ENCODE measurements around the gene SART3.

DNA sequence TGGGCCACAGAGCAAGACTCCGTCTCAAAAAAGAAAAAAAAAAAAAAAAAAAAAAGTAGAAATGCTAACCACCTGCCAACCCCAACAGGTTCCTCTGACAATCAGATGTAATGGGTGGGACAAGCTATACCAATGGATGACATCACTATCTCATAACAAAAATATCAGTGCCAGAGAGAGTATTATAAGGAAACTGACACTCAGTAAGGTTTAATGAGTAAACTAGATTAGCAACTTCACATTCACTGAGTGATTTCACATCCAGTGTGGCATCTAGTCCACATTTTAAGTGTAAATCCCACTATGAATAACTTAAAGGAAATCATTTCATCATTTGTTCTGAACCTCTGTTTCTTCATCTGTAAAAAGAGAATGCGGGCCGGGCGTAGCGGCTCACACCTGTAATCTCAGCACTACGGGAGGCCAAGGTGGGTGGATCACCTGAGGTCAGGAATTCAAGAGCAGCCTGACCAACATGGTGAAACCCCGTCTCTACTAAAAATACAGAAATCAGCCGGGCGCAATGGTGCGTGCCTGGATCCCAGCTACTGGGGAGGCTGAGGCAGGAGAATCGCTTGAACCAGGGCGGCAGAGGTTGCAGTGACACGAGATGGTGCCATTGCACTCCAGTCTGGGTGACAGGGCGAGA, 1.8 kb downstream of the SART3 start:
- TF ChIP-seq, protein P1, sequence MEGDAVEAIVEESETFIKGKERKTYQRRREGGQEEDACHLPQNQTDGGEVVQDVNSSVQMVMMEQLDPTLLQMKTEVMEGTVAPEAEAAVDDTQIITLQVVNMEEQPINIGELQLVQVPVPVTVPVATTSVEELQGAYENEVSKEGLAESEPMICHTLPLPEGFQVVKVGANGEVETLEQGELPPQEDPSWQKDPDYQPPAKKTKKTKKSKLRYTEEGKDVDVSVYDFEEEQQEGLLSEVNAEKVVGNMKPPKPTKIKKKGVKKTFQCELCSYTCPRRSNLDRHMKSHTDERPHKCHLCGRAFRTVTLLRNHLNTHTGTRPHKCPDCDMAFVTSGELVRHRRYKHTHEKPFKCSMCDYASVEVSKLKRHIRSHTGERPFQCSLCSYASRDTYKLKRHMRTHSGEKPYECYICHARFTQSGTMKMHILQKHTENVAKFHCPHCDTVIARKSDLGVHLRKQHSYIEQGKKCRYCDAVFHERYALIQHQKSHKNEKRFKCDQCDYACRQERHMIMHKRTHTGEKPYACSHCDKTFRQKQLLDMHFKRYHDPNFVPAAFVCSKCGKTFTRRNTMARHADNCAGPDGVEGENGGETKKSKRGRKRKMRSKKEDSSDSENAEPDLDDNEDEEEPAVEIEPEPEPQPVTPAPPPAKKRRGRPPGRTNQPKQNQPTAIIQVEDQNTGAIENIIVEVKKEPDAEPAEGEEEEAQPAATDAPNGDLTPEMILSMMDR (IDR thresholded peaks at IDR 0.05): no peak
- no peak for TF ChIP-seq POLR2AphosphoS5 (IDR thresholded peaks at IDR 0.05)
